SH-SY5Y (cell line): ENCODE measurements around the gene ZNF860.

Experiments
- GATA2 ChIP-seq: IDR thresholded peaks from 2 replicates; pipeline ENCODE4 v1.6.1; 2011; ENCODE audit warnings: mild to moderate bottlenecking, low read depth, low read length
- GATA3 ChIP-seq: IDR thresholded peaks from 2 replicates; pipeline ENCODE4 v1.6.1; 2011; ENCODE audit warnings: low read depth, mild to moderate bottlenecking, low read length, moderate library complexity

- TF ChIP-seq GATA2 (no peak), GATA3 (no peak)
Observed at GRCh38 chr3:32003380-32003779, 21.8 kb downstream of the ZNF860 start.
